CD4-positive, alpha-beta memory T cell (primary cell): ENCODE measurements around the gene FAM124B. TPM values are rescaled to one million over a fixed set of nuclear protein-coding genes. Genes with fewer than 3 reads are reported as not detected.

Experiments
- CTCF ChIA-PET: fragments of 350-600 bp; sonication (Branson Sonifier 250); formaldehyde crosslinking; loops from one replicate; lab custom pipeline; 2021; ENCODE audit warnings: inconsistent platforms; ENCODE audit not compliant: partially characterized antibody; lab: Charles Lee
- POLR2A ChIA-PET: fragments of 350-600 bp; sonication (Branson Sonifier 250); formaldehyde crosslinking; loops from one replicate; lab custom pipeline; 2021; ENCODE audit not compliant: partially characterized antibody; lab: Charles Lee
- DNase-seq, 5 donors: peaks; one replicate each; pipeline versions ENCODE4 v3.0.0 to v3.0.0-alpha.2; 2020 to 2022; ENCODE audit warnings: mixed read lengths in 1 of 5
- H3K27ac ChIP-seq: one replicate; pipeline ENCODE4 v1.7.0; 2013; ENCODE audit warnings: low read depth, low read length
- H3K27me3 ChIP-seq: 2 replicates; pipeline ENCODE4 v1.7.0; 2013; ENCODE audit warnings: mild to moderate bottlenecking, low read length, moderate library complexity; ENCODE audit not compliant: insufficient read depth
- H3K36me3 ChIP-seq: 2 replicates; pipeline ENCODE4 v1.7.0; 2013; ENCODE audit warnings: mild to moderate bottlenecking, low read length, moderate library complexity; ENCODE audit not compliant: insufficient read depth
- H3K4me1 ChIP-seq: 2 replicates; pipeline ENCODE4 v1.7.0; 2013; ENCODE audit warnings: mild to moderate bottlenecking, low read length, moderate library complexity; ENCODE audit not compliant: insufficient read depth
- H3K4me3 ChIP-seq, 2 donors: one replicate each; pipeline ENCODE4 v1.7.0; 2013; ENCODE audit warnings: low read length in 2 of 2, mild to moderate bottlenecking in 1 of 2
- H3K9me3 ChIP-seq, 2 donors: one replicate each; pipeline ENCODE4 v1.7.0; 2013; ENCODE audit warnings: low read length in 2 of 2, control low read depth in 1 of 2; ENCODE audit not compliant: control insufficient read depth in 1 of 2
- H3K27ac Mint-ChIP-seq, 7 donors: one replicate each; pipeline ENCODE4 v1.8.0; 2020 to 2021; ENCODE audit warnings: mixed read lengths in 7 of 7, mild to moderate bottlenecking in 6 of 7, inconsistent platforms in 3 of 7, moderate library complexity in 3 of 7
- H3K27me3 Mint-ChIP-seq, 2 donors: one replicate each; pipeline ENCODE4 v1.8.0; 2020 to 2021; ENCODE audit warnings: mixed read lengths in 2 of 2
- H3K36me3 Mint-ChIP-seq, 2 donors: one replicate each; pipeline ENCODE4 v1.8.0; 2020 to 2021; ENCODE audit warnings: mixed read lengths in 2 of 2, inconsistent platforms in 1 of 2, mild to moderate bottlenecking in 1 of 2
- H3K4me1 Mint-ChIP-seq, 4 donors: one replicate each; pipeline ENCODE4 v1.8.0; 2020 to 2021; ENCODE audit warnings: mixed read lengths in 4 of 4, mild to moderate bottlenecking in 1 of 4
- H3K4me3 Mint-ChIP-seq, 8 donors: one replicate each; pipeline ENCODE4 v1.8.0; 2020 to 2021; ENCODE audit warnings: mixed read lengths in 8 of 8, mild to moderate bottlenecking in 7 of 8, moderate library complexity in 6 of 8, inconsistent platforms in 3 of 8
- H3K9me3 Mint-ChIP-seq, 8 donors: one replicate each; pipeline ENCODE4 v1.8.0; 2020 to 2021; ENCODE audit warnings: mixed read lengths in 8 of 8, mild to moderate bottlenecking in 5 of 8, inconsistent platforms in 3 of 8, moderate library complexity in 1 of 8
- intact Hi-C: fragments of 100-400 bp; cut with micrococcal nuclease; formaldehyde crosslinking; loops from one replicate; pipeline ENCODE4 v1.15.1; 2023
- polyA plus RNA-seq, 2 donors: library from polyadenylated mRNA; unstranded; fragments of 300-500 nt; fragmentation: Illumina TruSeq; gene quantifications; one replicate each; pipeline ENCODE4 v1.2.3, GENCODE V29; 2021
- total RNA-seq, 2 experiments: library from RNA; stranded (reverse); gene quantifications; one replicate each; pipeline ENCODE4 v1.2.3, GENCODE V29; 2021

The FAM124B gene
- total RNA-seq (under 1 TPM; 0.15 to 0.17 TPM), polyA plus RNA-seq (1 to 10 TPM in 1 of 2 donors, under 1 TPM in 1; 0.92 to 1.2 TPM)

GRCh38 chr2:224401641-224402342, at the start of gene FAM124B:
Gene FAM124B, minus strand, starts transcription at chr2:224402107. Its CDS starts 339 bp downstream, at chr2:224401768.
- Mint-ChIP-seq H3K4me3 (peak within 1 kb of the TSS; percentile 61 to 84 (median 72)), H3K27me3 (peaks cover 0 to 4% of the 10 kb centered on the region in 2 donors), H3K4me1 (peaks cover 0 to 13% (median 3%) of the 10 kb centered on the region in 4 donors), H3K9me3 (no peaks in the 10 kb centered on the region), H3K36me3 (peaks cover 0 to 6% of the 10 kb centered on the region in 2 donors), H3K27ac (peak within 1 kb of the TSS; percentile 31 to 97 (median 85))
- intact Hi-C loops = no loop called here
- H3K27ac ChIP-seq = peak within 1 kb of the TSS; percentile 27
- peak; percentile 35 to 70 (median 58) for DNase-seq
- H3K9me3 ChIP-seq = no peaks in the 10 kb centered on the region
- H3K4me3 ChIP-seq = peak within 1 kb of the TSS in 1 of 2 donors; percentile 38
- H3K4me1 ChIP-seq = peaks cover 5% of the 10 kb centered on the region
- POLR2A ChIA-PET = no interaction called here
- CTCF ChIA-PET = interaction anchor here (0.9 to 1.7 kb wide), 5 partner anchors 9 to 436 kb away, joined by 3 to 8 read pairs (median 3); no protein-coding TSS in a partner anchor
- H3K36me3 ChIP-seq = no peaks in the 10 kb centered on the region
- no peaks in the 10 kb centered on the region for H3K27me3 ChIP-seq

GRCh38 chr2:224449212-224450147, 47.6 kb upstream of the FAM124B start:
- no peaks in the 10 kb centered on the region for H3K36me3 ChIP-seq
- H3K27me3 ChIP-seq = no peaks in the 10 kb centered on the region
- Mint-ChIP-seq H3K27me3 (peaks cover 4 to 5% of the 10 kb centered on the region in 2 donors), H3K4me1 (no peaks in the 10 kb centered on the region), H3K4me3 (no peak overlapping the region), H3K9me3 (peaks cover 0 to 5% (median 0%) of the 10 kb centered on the region in 8 donors), H3K36me3 (no peaks in the 10 kb centered on the region), H3K27ac (no peak overlapping the region)
- H3K27ac ChIP-seq = no peak overlapping the region
- POLR2A ChIA-PET = interaction anchor here (0.7 kb wide), 1 partner anchor 15 kb away, joined by 3 read pairs; no protein-coding TSS in a partner anchor
- CTCF ChIA-PET = interaction anchor here (0.9 to 2.2 kb wide), 5 partner anchors 17 to 94 kb away, joined by 3 to 8 read pairs (median 5); partner anchors contain the start of gene FAM124B
- H3K9me3 ChIP-seq = no peaks in the 10 kb centered on the region
- no peak overlapping the region for H3K4me3 ChIP-seq
- intact Hi-C loops = no loop called here
- no peaks in the 10 kb centered on the region for H3K4me1 ChIP-seq
- DNase-seq = peak in 2 of 5 donors; percentile 4 to 14

DNA sequence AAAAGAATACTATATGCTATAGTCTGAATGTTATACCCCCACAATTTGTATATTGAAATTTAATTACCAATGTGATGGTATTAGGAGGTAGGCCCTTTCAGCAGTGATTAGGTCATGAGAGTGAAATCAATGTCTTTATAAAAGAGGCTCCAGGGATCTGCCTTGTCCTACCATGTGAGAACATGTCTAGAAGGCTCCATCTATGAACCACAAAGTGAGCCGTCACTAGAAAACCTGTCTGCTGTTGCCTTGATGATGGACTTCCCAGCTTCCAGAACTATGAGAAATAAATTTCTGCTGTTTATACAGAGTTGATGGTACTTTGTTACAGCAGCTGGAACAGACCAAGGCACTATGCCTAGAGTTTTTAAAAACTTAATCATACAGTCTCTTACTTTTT, 46.3 kb upstream of the FAM124B start:
- Mint-ChIP-seq H3K36me3 (no peaks in the 10 kb centered on the region), H3K4me3 (no peak overlapping the region), H3K4me1 (peaks cover 0 to 6% (median 2%) of the 10 kb centered on the region in 4 donors), H3K27me3 (peaks cover 13 to 15% of the 10 kb centered on the region in 2 donors), H3K9me3 (peaks cover 0 to 2% (median 0%) of the 10 kb centered on the region in 8 donors), H3K27ac (no peak overlapping the region)
- Histone ChIP-seq H3K27ac (no peak overlapping the region), H3K4me3 (no peak overlapping the region), H3K9me3 (no peaks in the 10 kb centered on the region), H3K27me3 (no peaks in the 10 kb centered on the region), H3K36me3 (no peaks in the 10 kb centered on the region), H3K4me1 (no peaks in the 10 kb centered on the region)
- POLR2A ChIA-PET = no interaction called here
- no peak for DNase-seq
- CTCF ChIA-PET = interaction anchor here (0.9 to 2.2 kb wide), 3 partner anchors 9 to 93 kb away, joined by 3 to 8 read pairs (median 5); no protein-coding TSS in a partner anchor
- intact Hi-C loops = no loop called here

DNA sequence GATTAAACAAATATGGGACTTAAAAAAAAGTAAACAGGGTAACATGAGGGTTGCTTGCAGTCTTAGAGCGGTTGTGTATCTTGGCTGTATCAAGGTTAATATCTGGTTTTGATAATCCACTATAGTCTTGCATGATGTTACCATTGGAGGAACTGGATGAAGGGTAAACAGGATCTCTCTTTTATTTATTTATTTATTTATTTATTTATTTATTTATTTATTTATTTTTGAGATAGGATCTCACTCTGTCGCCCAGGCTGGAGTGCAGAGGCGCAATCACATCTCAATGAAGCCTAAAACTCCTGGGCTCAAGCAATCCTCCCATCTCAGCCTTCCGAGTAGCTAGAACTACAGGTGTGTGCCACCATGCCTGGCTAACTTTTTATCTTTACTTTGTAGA, 42.9 kb upstream of the FAM124B start:
- CTCF ChIA-PET = no interaction called here

DNA sequence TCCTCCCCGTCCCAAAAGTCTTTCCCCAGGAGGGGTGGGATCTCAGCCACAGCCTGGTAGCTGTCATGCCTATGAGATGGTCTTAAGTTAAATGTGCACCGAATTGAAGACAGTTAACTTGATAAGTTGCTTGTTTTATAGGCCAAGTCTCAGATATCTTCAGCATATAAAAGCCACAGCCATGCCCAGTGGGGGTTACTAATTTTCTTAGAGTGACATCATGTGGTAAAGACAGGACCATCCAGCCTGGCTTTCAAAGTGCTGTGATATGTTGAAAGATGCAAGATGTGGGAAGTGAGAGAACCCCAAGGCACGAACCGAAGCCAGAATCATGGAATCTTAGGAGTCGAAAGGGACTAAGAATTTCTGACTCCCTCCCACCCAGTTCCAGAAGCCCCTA, 42.1 kb upstream of the FAM124B start:
- H3K27ac ChIP-seq = no peak overlapping the region
- H3K36me3 Mint-ChIP-seq = no peaks in the 10 kb centered on the region
- H3K27me3 ChIP-seq = no peaks in the 10 kb centered on the region
- H3K27me3 Mint-ChIP-seq = peaks cover 31 to 33% of the 10 kb centered on the region in 2 donors
- POLR2A ChIA-PET = no interaction called here
- no peak overlapping the region for H3K4me3 ChIP-seq
- CTCF ChIA-PET = interaction anchor here (1.4 kb wide), 1 partner anchor 75 kb away, joined by 3 read pairs; no protein-coding TSS in a partner anchor
- no peak for DNase-seq
- H3K36me3 ChIP-seq = no peaks in the 10 kb centered on the region
- H3K27ac Mint-ChIP-seq = no peak overlapping the region
- intact Hi-C loops = no loop called here
- H3K9me3 ChIP-seq = no peaks in the 10 kb centered on the region
- H3K4me1 ChIP-seq = no peaks in the 10 kb centered on the region
- H3K4me1 Mint-ChIP-seq = peaks cover 7 to 22% (median 11%) of the 10 kb centered on the region in 4 donors
- H3K9me3 Mint-ChIP-seq = peaks cover 0 to 2% (median 0%) of the 10 kb centered on the region in 8 donors
- peak overlapping the region in 3 of 8 donors; percentile 16 to 43 (median 17) for H3K4me3 Mint-ChIP-seq

More for the DNA sequence above, 42.9 kb upstream of the FAM124B start:
- intact Hi-C loops = no loop called here
- peaks cover 0 to 2% (median 0%) of the 10 kb centered on the region in 8 donors for H3K9me3 Mint-ChIP-seq
- POLR2A ChIA-PET = no interaction called here
- H3K4me1 ChIP-seq = no peaks in the 10 kb centered on the region
- H3K36me3 Mint-ChIP-seq = no peaks in the 10 kb centered on the region
- no peaks in the 10 kb centered on the region for H3K9me3 ChIP-seq
- H3K4me3 Mint-ChIP-seq = no peak overlapping the region
- no peak overlapping the region for H3K27ac ChIP-seq
- peaks cover 7 to 22% (median 11%) of the 10 kb centered on the region in 4 donors for H3K4me1 Mint-ChIP-seq
- H3K4me3 ChIP-seq = no peak overlapping the region
- H3K27me3 Mint-ChIP-seq = peaks cover 30 to 31% of the 10 kb centered on the region in 2 donors
- H3K36me3 ChIP-seq = no peaks in the 10 kb centered on the region
- no peak overlapping the region for H3K27ac Mint-ChIP-seq
- H3K27me3 ChIP-seq = no peaks in the 10 kb centered on the region
- no peak for DNase-seq

DNA sequence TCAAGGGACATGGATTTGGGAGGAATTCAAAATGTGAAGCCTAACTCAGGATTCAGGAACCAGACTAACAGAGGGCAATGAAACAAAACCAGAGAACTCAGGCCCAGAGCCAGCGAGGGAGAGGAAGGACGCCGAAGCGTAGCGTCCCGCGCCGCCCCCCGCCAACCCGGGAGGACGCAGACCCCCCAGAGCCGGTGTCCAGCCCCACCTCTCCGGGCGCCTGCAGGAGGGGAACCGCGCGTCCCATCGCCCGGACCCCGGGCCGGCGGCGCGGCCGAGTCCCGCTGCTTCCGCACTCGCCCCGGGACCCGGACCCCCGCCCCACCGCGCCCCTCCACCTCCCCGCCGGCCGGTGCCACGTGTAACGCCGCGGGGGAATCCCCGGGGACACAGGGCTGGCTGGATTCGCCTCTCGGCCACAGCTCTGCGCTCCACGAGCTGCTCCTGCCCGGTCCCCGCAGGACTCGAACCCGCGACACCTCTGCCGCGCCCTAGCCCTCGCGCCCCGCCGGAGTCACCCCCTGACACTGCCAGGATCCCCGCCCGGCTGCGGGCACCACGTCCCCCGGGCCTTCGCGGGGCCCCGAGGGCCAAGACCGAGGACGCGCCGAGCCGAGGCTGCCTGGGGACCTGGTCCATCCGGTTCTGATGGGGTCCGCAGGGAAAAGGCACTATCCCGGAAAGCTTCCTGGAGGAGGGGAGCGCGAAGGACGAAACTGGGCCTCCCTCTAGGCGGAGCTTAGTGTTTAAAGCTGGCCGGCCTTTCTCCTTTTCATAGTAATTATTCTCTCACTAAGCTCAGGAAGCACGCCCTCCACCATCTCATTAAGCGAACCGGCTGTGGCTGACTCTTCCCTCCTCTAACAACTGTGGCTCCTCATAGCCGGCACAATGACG, 40.4 kb upstream of the FAM124B start:
- Mint-ChIP-seq H3K4me1 (peaks cover 7 to 22% (median 11%) of the 10 kb centered on the region in 4 donors), H3K27me3 (peaks cover 34 to 35% of the 10 kb centered on the region in 2 donors), H3K36me3 (no peaks in the 10 kb centered on the region), H3K27ac (peak overlapping the region in 2 of 7 donors; percentile 44 to 48), H3K4me3 (peak overlapping the region; percentile 58 to 85 (median 77)), H3K9me3 (peaks cover 0 to 2% (median 0%) of the 10 kb centered on the region in 8 donors)
- Histone ChIP-seq H3K27ac (no peak overlapping the region), H3K4me3 (no peak overlapping the region), H3K9me3 (no peaks in the 10 kb centered on the region), H3K36me3 (no peaks in the 10 kb centered on the region), H3K4me1 (no peaks in the 10 kb centered on the region), H3K27me3 (no peaks in the 10 kb centered on the region)
- peak in 1 of 5 donors; percentile 41 for DNase-seq
- intact Hi-C loops = no loop called here
- POLR2A ChIA-PET = no interaction called here
- CTCF ChIA-PET = interaction anchor here (1.4 kb wide), 1 partner anchor 74 kb away, joined by 3 read pairs; no protein-coding TSS in a partner anchor
